Endothelial cell (in vitro differentiated cells): ENCODE data around the gene NAT8L. TPM values are rescaled to one million over a fixed set of nuclear protein-coding genes. Genes with fewer than 3 reads are reported as not detected.

Source experiments
- DNase-seq: peaks from one replicate; pipeline ENCODE4 v3.0.0; 2021; ENCODE audit warnings: low spot score
- H3K27ac Mint-ChIP-seq: one replicate; pipeline ENCODE4 v1.8.0; 2021; ENCODE audit warnings: mixed read lengths, inconsistent platforms; ENCODE audit not compliant: unreplicated experiment
- H3K27me3 Mint-ChIP-seq: one replicate; pipeline ENCODE4 v1.8.0; 2021; ENCODE audit warnings: mild to moderate bottlenecking, moderate library complexity, mixed read lengths, inconsistent platforms; ENCODE audit not compliant: unreplicated experiment
- H3K36me3 Mint-ChIP-seq: one replicate; pipeline ENCODE4 v1.8.0; 2021; ENCODE audit warnings: mild to moderate bottlenecking, low read depth, mixed read lengths, inconsistent platforms; ENCODE audit not compliant: unreplicated experiment
- H3K4me1 Mint-ChIP-seq: one replicate; pipeline ENCODE4 v1.8.0; 2021; ENCODE audit warnings: mild to moderate bottlenecking, mixed read lengths, inconsistent platforms; ENCODE audit not compliant: unreplicated experiment
- H3K4me3 Mint-ChIP-seq: one replicate; pipeline ENCODE4 v1.8.0; 2021; ENCODE audit warnings: mild to moderate bottlenecking, mixed read lengths, inconsistent platforms; ENCODE audit not compliant: unreplicated experiment
- H3K9me3 Mint-ChIP-seq: one replicate; pipeline ENCODE4 v1.8.0; 2021; ENCODE audit warnings: mixed read lengths, inconsistent platforms; ENCODE audit not compliant: unreplicated experiment
- total RNA-seq: library from RNA; stranded (reverse); fragmentation: NEBNext Ultra II Directional; extraction: Animal tissue kit (Norgen Biotek cat#: 25700); gene quantifications from one replicate; pipeline ENCODE4 v1.2.1, GENCODE V29; 2021; ENCODE audit not compliant: unreplicated experiment
- TF ChIP-seq, protein P1 (sequence below): fragments of 200-600 bp; sonication (generic); IDR thresholded peaks from one replicate; pipeline ENCODE4 v1.5.0; 2021; ENCODE audit warnings: antibody characterized with exemption; ENCODE audit not compliant: unreplicated experiment

The NAT8L gene
- total RNA-seq, 1 donor from 2014 or later: 0.36 TPM

DNA sequence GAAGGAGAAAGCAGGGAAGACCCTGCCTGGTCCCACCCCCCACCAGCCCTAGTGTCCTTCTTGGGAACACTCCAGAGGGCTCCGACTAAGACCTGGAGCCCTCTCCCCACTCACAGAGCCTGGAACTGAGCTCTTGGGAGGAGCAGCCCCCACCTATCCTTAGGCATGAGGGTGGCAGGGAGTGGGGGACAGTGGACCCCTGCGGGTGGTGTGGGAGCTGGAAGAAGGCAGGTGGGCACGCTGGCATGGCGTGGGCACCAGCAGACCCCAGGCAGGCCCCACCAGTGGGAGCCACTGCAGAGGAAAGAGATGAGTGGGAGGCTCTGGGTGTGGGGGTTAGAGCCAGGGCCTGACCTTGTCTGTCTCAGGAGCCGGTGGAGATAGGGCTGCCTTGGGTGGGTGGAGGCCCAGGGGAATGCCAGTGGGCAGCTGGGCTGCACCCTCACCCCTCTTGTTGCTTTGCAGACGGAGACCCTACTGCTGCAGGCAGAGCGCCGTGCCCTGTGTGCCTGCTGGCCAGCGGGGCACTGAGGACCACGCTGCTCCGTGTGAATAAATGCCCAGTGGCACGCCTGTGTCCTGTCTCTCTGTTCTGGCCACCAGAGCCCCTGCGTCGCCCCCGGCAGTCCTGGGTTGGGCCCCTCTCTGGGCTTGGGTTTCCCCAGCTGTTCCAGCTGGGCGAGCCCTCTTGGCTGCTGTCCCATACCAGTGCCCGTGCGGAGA, 15.6 kb upstream of the NAT8L start:
- H3K9me3 Mint-ChIP-seq: no peaks in the 10 kb centered on the region
- H3K4me1 Mint-ChIP-seq: no peaks in the 10 kb centered on the region
- H3K27me3 Mint-ChIP-seq: peaks cover 5% of the 10 kb centered on the region
- no peak for DNase-seq
- H3K36me3 Mint-ChIP-seq: peaks cover 4% of the 10 kb centered on the region
- TF ChIP-seq, protein P1, sequence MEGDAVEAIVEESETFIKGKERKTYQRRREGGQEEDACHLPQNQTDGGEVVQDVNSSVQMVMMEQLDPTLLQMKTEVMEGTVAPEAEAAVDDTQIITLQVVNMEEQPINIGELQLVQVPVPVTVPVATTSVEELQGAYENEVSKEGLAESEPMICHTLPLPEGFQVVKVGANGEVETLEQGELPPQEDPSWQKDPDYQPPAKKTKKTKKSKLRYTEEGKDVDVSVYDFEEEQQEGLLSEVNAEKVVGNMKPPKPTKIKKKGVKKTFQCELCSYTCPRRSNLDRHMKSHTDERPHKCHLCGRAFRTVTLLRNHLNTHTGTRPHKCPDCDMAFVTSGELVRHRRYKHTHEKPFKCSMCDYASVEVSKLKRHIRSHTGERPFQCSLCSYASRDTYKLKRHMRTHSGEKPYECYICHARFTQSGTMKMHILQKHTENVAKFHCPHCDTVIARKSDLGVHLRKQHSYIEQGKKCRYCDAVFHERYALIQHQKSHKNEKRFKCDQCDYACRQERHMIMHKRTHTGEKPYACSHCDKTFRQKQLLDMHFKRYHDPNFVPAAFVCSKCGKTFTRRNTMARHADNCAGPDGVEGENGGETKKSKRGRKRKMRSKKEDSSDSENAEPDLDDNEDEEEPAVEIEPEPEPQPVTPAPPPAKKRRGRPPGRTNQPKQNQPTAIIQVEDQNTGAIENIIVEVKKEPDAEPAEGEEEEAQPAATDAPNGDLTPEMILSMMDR: no peak
- H3K27ac Mint-ChIP-seq: no peak overlapping the region
- H3K4me3 Mint-ChIP-seq: no peak overlapping the region

DNA sequence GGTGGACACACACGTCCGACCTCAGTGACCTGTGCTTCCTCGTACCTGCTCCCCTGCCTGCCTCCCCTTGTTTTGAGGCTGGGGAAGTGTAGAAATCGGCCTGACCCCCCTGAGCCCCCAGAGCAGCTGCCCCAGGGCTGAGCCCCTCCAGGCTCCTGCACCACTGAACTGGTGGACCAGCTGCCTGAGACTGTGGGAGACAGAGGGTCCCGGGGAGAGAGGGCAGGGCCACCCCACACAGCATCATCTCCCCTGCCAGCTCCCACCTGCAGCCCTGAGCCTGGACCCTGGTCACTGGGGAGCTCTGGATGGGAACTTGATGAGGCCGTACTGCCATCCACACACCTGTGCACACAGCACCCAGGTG, 15.0 kb upstream of the NAT8L start:
- H3K4me3 Mint-ChIP-seq: no peak overlapping the region
- peaks cover 4% of the 10 kb centered on the region for H3K36me3 Mint-ChIP-seq
- H3K27me3 Mint-ChIP-seq: peaks cover 5% of the 10 kb centered on the region
- no peaks in the 10 kb centered on the region for H3K9me3 Mint-ChIP-seq
- no peaks in the 10 kb centered on the region for H3K4me1 Mint-ChIP-seq
- TF ChIP-seq, protein P1: no peak
- DNase-seq: no peak
- no peak overlapping the region for H3K27ac Mint-ChIP-seq

DNA sequence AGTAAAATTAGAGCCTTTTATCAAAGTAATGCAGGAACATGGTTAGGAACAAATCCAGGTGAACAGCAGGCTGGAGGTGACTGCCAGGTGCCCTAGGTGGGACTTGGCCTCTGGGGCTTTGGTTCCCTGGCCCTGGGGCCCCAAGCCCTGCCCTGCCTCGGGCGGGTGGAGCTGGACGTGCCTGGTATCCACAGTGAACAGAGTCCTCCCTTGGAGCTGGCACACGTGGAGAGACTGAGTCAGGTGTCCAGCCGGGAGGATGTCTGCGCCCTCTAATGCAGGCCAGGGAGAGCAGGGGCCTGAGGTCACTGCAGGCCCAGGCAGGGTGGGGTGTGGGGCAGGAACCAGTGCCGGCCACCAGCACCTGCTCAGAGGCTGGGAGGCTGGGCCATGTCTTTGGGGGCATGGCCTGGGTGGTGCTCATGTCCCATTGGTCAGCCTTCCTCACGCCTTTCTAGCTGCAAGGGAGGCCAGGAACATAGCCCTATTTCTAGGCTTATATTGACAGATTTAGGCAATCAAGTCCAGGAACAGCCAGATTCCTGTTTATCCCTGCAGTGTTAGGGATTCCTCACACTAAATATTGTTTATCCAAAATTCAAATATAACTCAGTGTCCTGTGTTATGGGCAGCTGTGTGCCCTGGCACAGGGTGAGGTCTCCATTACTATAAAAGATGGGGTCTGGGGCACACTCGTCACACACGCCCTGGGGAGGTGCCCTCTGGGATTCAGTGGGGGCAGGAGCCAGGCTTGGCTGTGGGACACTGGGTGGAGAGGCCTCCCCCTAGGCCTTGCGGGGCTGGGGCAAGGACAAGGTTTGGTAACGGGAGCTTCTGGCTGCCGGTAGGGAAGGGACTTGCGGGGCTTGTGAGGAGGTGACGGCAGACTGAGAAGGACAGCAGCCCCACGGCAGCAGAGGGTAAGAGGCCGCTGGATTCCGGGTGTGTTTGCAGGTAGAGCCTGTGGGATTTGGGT, 14.3 kb upstream of the NAT8L start:
- Mint-ChIP-seq H3K27ac (no peak overlapping the region), H3K4me1 (no peaks in the 10 kb centered on the region), H3K36me3 (peaks cover 2% of the 10 kb centered on the region), H3K9me3 (no peaks in the 10 kb centered on the region), H3K27me3 (peaks cover 3% of the 10 kb centered on the region), H3K4me3 (no peak overlapping the region)
- no peak for DNase-seq
- TF ChIP-seq, protein P1: no peak

DNA sequence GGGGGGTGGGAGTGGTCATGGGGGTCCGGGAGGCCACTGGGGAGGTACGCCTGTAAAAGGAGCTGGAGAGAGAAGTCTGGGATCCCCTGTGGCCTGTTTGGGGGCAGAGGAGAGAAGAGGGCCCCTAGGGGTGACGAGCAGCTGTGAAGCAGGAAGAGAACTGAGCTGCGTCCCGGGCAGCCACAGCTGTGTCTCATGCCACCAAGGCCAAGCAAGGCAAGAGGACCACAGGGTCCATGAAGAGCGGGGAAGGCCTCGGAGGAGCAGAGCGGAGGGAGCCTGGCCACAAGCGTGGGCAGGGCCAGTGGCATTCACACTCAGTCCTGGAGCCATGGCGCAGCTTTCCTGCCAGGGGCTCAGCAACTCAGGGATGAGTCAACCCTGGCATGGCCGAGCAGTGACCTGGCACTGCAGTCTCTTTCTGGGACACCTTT, 13.6 kb upstream of the NAT8L start:
- Mint-ChIP-seq H3K27ac (no peak overlapping the region), H3K36me3 (no peaks in the 10 kb centered on the region), H3K9me3 (no peaks in the 10 kb centered on the region), H3K27me3 (no peaks in the 10 kb centered on the region), H3K4me3 (no peak overlapping the region), H3K4me1 (no peaks in the 10 kb centered on the region)
- no peak for DNase-seq
- TF ChIP-seq, protein P1: no peak
